ENCODE data around the gene NUDT16. TPM values are rescaled to one million over a fixed set of nuclear protein-coding genes. Genes with fewer than 3 reads are reported as not detected.

Gene NUDT16
- total RNA-seq, 1 donor from 2014 or later: 16.4 TPM

- H2AFZ ChIP-seq (ENCODE audit: low read depth, low read length): no peak overlapping the region
- no peak overlapping the region for H3K4me2 ChIP-seq (ENCODE audit: low read length)
- H3K4me3 ChIP-seq (ENCODE audit: insufficient read depth, low read depth, low read length): no peak overlapping the region
- Mint-ChIP-seq H3K9me3 (ENCODE audit: unreplicated experiment) (no peaks in the 10 kb centered on the region), H3K36me3 (ENCODE audit: low read depth, unreplicated experiment) (no peaks in the 10 kb centered on the region), H3K4me1 (ENCODE audit: low read depth, unreplicated experiment) (peaks cover 2% of the 10 kb centered on the region), H3K27ac (ENCODE audit: unreplicated experiment) (no peak overlapping the region), H3K27me3 (ENCODE audit: low read depth, unreplicated experiment) (no peaks in the 10 kb centered on the region), H3K4me3 (ENCODE audit: unreplicated experiment) (no peak overlapping the region)
- TF ChIP-seq CTCF (IDR thresholded peaks at IDR 0.05; ENCODE audit: insufficient read depth, low read depth, low read length) (no peak), EZH2 (IDR thresholded peaks at IDR 0.05; ENCODE audit: insufficient read depth, low read length) (no peak)
- no peaks in the 10 kb centered on the region for H3K36me3 ChIP-seq (ENCODE audit: insufficient read depth, low read length)
- no peaks in the 10 kb centered on the region for H3K27me3 ChIP-seq (ENCODE audit: insufficient read depth, low read length)
- H3K9me3 ChIP-seq (ENCODE audit: insufficient read depth, low read depth, low read length): peaks cover 2% of the 10 kb centered on the region
- FAIRE-seq: no peak
- no peak overlapping the region for H3K9ac ChIP-seq (ENCODE audit: low read length)
- H4K20me1 ChIP-seq (ENCODE audit: insufficient read depth, low read length): no peaks in the 10 kb centered on the region
- no peaks in the 10 kb centered on the region for H3K79me2 ChIP-seq (ENCODE audit: insufficient read depth, low read length)
- DNase-seq (ENCODE audit: low read depth): no peak
- H3K4me1 ChIP-seq (ENCODE audit: insufficient read depth, low read length): no peaks in the 10 kb centered on the region
- H3K27ac ChIP-seq (ENCODE audit: low read depth, low read length): no peak overlapping the region
Observed at GRCh38 chr3:131393051-131393450, 11.5 kb downstream of the NUDT16 start.

- H3K4me1 Mint-ChIP-seq (ENCODE audit: low read depth, unreplicated experiment): no peaks in the 10 kb centered on the region
- H3K27me3 Mint-ChIP-seq (ENCODE audit: low read depth, unreplicated experiment): no peaks in the 10 kb centered on the region
- TF ChIP-seq CTCF (IDR thresholded peaks at IDR 0.05; ENCODE audit: insufficient read depth, low read depth, low read length): no peak
- TF ChIP-seq EZH2 (IDR thresholded peaks at IDR 0.05; ENCODE audit: insufficient read depth, low read length): no peak
- H3K27ac Mint-ChIP-seq (ENCODE audit: unreplicated experiment): no peak overlapping the region
- Histone ChIP-seq H3K9ac (ENCODE audit: low read length) (no peak overlapping the region), H2AFZ (ENCODE audit: low read depth, low read length) (no peak overlapping the region), H3K4me1 (ENCODE audit: insufficient read depth, low read length) (no peaks in the 10 kb centered on the region), H4K20me1 (ENCODE audit: insufficient read depth, low read length) (no peaks in the 10 kb centered on the region), H3K4me2 (ENCODE audit: low read length) (no peak overlapping the region), H3K79me2 (ENCODE audit: insufficient read depth, low read length) (no peaks in the 10 kb centered on the region), H3K27me3 (ENCODE audit: insufficient read depth, low read length) (no peaks in the 10 kb centered on the region), H3K4me3 (ENCODE audit: insufficient read depth, low read depth, low read length) (no peak overlapping the region), H3K27ac (ENCODE audit: low read depth, low read length) (no peak overlapping the region), H3K36me3 (ENCODE audit: insufficient read depth, low read length) (no peaks in the 10 kb centered on the region), H3K9me3 (ENCODE audit: insufficient read depth, low read depth, low read length) (peaks cover 2% of the 10 kb centered on the region)
- H3K9me3 Mint-ChIP-seq (ENCODE audit: unreplicated experiment): no peaks in the 10 kb centered on the region
- no peaks in the 10 kb centered on the region for H3K36me3 Mint-ChIP-seq (ENCODE audit: low read depth, unreplicated experiment)
- H3K4me3 Mint-ChIP-seq (ENCODE audit: unreplicated experiment): no peak overlapping the region
- DNase-seq (ENCODE audit: low read depth): no peak
- FAIRE-seq: no peak
Observed at GRCh38 chr3:131393868-131394267, 12.3 kb downstream of the NUDT16 start.

GRCh38 chr3:131394400-131394799, 12.8 kb downstream of the NUDT16 start:
- DNase-seq (ENCODE audit: low read depth) (no peak), FAIRE-seq (no peak)
- H3K4me1 Mint-ChIP-seq (ENCODE audit: low read depth, unreplicated experiment): no peaks in the 10 kb centered on the region
- Histone ChIP-seq H3K9ac (ENCODE audit: low read length) (no peak overlapping the region), H3K27me3 (ENCODE audit: insufficient read depth, low read length) (no peaks in the 10 kb centered on the region), H3K79me2 (ENCODE audit: insufficient read depth, low read length) (no peaks in the 10 kb centered on the region), H3K27ac (ENCODE audit: low read depth, low read length) (no peak overlapping the region), H3K4me3 (ENCODE audit: insufficient read depth, low read depth, low read length) (no peak overlapping the region), H3K4me1 (ENCODE audit: insufficient read depth, low read length) (no peaks in the 10 kb centered on the region), H4K20me1 (ENCODE audit: insufficient read depth, low read length) (no peaks in the 10 kb centered on the region), H2AFZ (ENCODE audit: low read depth, low read length) (no peak overlapping the region), H3K4me2 (ENCODE audit: low read length) (no peak overlapping the region), H3K9me3 (ENCODE audit: insufficient read depth, low read depth, low read length) (peaks cover 2% of the 10 kb centered on the region), H3K36me3 (ENCODE audit: insufficient read depth, low read length) (no peaks in the 10 kb centered on the region)
- no peaks in the 10 kb centered on the region for H3K27me3 Mint-ChIP-seq (ENCODE audit: low read depth, unreplicated experiment)
- no peaks in the 10 kb centered on the region for H3K9me3 Mint-ChIP-seq (ENCODE audit: unreplicated experiment)
- no peak overlapping the region for H3K27ac Mint-ChIP-seq (ENCODE audit: unreplicated experiment)
- TF ChIP-seq CTCF (IDR thresholded peaks at IDR 0.05; ENCODE audit: insufficient read depth, low read depth, low read length) (no peak), EZH2 (IDR thresholded peaks at IDR 0.05; ENCODE audit: insufficient read depth, low read length) (no peak)
- H3K36me3 Mint-ChIP-seq (ENCODE audit: low read depth, unreplicated experiment): no peaks in the 10 kb centered on the region
- H3K4me3 Mint-ChIP-seq (ENCODE audit: unreplicated experiment): no peak overlapping the region

Measured in astrocyte (in vitro differentiated cells and primary cell).